GM20431 (cell line): ENCODE data around the gene IL1RAPL1.
"Not testable (repeated sequence)": the region's sequence is repeated elsewhere in the genome, so short reads cannot be mapped to it uniquely, and the experiment has no call there.

Experiments
- in situ Hi-C: fragments of 300-500 bp; cut with MseI, MboI; formaldehyde crosslinking; loops from one replicate; pipeline ENCODE4 v1.15.0; 2020; ENCODE audit warnings: low sequenced_read_pairs; ENCODE audit not compliant: unreplicated experiment

The IL1RAPL1 gene

DNA sequence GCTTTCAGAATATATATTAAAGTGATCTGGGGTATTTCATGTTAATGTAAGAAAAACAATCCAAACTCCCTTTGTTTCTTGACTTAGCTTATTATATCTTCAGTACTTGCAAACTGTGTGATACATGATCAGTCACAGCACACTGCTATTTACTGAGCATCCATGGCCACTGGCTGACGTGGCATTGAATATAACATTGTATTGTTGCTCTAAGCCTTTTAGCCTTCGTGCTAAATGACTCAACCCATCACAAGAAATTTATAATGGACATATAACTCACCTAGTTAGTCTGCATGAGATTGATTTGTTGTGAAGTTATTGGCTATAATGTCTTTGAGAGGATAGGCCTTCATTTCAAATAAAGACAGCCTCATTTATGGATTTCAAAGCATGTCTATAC, 642.6 kb downstream of the IL1RAPL1 start:
- in situ Hi-C loops = no loop called here

DNA sequence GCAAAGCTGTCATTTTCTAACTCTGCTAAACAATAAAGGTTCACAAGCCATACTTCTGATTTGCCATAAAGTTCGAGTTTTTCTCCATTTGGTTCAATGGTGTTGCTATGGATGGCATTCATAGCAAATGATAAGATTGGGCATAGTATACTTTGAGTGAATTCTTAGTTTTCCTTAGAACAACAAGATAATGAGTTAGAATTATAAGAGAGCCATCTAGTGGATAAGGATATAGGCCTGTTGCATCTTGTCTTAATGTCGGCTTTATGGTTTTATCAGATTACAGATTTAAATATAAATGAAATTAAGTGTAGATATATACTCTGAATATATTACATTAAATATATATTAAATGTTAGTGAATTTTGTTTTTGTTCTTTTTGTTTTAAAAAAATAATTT, 644.6 kb downstream of the IL1RAPL1 start:
- in situ Hi-C loops = no loop called here

GRCh38 chrX:29233592-29234183, 646.4 kb downstream of the IL1RAPL1 start:
- in situ Hi-C loops = no loop called here

GRCh38 chrX:29237972-29238371, 650.7 kb downstream of the IL1RAPL1 start:
- in situ Hi-C loops = no loop called here

- in situ Hi-C loops = no loop called here
These were observed 654.6 kb downstream of the IL1RAPL1 start for GRCh38 chrX:29241809-29242208.

- in situ Hi-C loops = no loop called here
These were observed 655.6 kb downstream of the IL1RAPL1 start for GRCh38 chrX:29242856-29243255.

GRCh38 chrX:29243942-29244341, 656.7 kb downstream of the IL1RAPL1 start:
- in situ Hi-C loops = no loop called here

GRCh38 chrX:29254515-29254914, 667.3 kb downstream of the IL1RAPL1 start:
- in situ Hi-C loops = no loop called here

GRCh38 chrX:29257521-29257920, 670.3 kb downstream of the IL1RAPL1 start:
- in situ Hi-C loops = no loop called here

GRCh38 chrX:29269390-29269789, 682.1 kb downstream of the IL1RAPL1 start:
- in situ Hi-C loops = no loop called here

DNA sequence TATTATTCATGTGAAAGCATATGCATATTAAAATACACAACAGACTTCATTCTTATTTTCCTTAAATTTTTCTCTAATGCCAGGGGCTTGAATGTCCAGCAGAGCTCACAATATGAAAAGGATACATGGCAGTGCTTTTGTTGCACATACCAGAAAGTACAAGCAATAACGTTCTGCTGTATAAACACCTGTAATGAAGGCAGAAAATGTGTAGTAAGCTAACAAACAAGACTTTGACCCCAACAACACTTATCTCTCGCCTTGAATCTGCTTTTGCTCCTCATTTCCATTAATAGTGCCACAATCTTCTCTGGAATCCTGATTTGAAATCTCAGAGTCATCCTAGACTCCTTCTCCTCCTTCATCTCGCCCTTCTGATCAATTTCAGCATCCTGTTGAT, 687.3 kb downstream of the IL1RAPL1 start:
- in situ Hi-C loops = no loop called here

GRCh38 chrX:29275928-29276327, 688.7 kb downstream of the IL1RAPL1 start:
- in situ Hi-C loops = no loop called here

- in situ Hi-C loops = no loop called here
These were observed 694.0 kb downstream of the IL1RAPL1 start for GRCh38 chrX:29281078-29281742.

- in situ Hi-C loops = no loop called here
These were observed 698.4 kb downstream of the IL1RAPL1 start for GRCh38 chrX:29285664-29286063.

DNA sequence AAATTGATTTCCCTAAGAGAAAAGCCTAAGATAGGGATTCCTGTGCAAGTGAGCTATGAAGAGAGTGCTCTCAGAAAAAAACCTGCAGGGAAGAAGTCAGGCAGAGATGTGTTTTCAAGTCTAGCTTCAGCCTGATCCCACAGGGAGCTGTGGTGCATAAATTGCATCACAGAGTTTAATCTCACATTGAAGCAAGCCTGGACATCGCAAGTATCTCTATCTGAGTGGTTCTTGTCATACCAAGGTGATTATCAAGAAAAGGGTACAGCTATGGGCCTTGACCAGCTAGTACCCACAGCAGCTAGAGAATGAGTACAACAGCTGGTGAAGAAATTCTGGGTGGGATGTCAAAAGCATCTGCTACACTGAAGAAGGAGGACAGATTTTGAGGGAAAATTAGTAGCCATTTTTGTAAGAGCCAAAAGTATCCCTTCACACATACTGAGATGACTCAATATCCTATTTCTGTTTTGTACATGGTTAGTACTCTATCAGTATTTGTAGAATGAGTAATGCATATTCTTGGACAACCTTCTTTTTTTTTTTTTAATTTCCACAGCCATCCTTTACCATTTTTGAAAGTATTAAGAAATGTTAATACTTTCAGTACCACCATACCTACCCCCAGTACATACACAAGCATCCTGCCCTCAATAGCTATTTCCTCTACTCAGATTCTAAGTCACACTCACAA, 708.9 kb downstream of the IL1RAPL1 start:
- in situ Hi-C loops = no loop called here

DNA sequence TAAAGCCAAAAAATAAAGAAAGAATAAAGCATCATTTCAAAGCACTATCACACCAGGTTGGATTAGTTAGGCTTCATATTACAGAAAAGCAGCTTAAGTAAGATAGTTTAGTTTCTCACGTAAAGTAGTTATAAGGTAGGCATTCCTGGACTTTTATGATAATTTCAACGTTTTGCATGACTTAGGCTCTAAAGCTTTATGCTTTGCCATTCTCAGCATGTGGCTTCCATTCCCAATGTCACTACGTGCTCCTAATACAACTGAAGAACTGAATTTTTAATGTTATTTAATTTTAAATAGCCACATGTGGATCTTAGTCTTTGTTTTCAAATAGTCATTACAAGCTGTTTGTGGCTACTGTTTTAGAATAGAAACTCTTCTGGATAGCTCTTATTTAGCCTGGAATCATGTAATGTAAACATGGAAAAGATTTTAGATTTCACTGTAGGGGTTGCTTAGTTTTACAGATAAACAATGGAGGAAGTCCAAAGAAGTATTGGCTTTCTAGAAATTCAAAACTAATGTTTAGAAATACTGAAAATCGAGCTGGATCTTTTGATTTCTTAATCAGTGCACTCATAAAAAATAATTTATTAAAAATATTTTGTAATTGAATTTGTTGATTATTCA, 710.0 kb downstream of the IL1RAPL1 start:
- in situ Hi-C loops = no loop called here

DNA sequence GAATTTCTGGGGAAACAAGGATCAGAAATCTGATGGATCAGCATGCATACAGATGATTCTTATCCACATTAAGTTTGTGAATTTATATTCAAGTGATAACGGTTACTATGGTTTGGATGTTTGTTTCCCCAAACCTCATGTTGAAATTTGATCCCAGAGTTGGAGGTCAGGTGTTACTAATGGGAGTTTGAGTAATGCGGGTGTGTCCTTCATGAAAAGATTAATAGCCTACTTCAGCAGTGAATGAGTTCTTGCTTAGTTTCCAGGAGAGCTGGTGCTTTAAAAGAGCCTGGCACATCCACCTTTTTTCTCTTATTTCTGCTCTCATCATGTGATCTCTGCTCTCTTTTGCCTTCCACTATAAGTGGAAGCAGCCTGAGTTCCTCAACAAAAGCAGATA, 712.4 kb downstream of the IL1RAPL1 start:
- in situ Hi-C loops = no loop called here

DNA sequence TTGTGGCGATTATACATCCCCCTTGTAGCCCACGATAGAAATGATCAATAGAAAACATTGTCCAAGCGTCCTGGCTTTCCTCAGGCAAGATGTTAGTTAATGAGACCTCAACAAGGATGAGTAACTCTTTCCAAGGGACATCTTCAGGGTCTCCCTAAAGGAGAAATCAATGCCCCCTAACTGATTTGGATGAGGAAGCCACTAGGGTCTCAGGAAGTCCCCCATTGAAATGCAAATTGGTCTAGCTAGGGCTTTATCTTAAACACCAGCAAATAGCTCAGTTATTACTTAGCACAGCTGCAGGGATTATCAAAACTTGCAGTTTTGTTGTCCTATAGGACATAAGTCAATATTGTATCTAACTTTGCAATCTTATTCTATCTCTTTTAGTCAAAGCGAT, 721.5 kb downstream of the IL1RAPL1 start:
- in situ Hi-C loops = no loop called here

GRCh38 chrX:29315931-29316330, 728.7 kb downstream of the IL1RAPL1 start:
- in situ Hi-C loops = no loop called here

- in situ Hi-C loops = no loop called here
These were observed 730.8 kb downstream of the IL1RAPL1 start for GRCh38 chrX:29318012-29318411.

GRCh38 chrX:29332429-29332828, 745.2 kb downstream of the IL1RAPL1 start:
- in situ Hi-C loops = not testable (repeated sequence)
